ENCODE results near the gene BRD1. TPM values are rescaled to one million over a fixed set of nuclear protein-coding genes. Genes with fewer than 3 reads are reported as not detected.

The BRD1 gene
- total RNA-seq, 1 experiment from 2014 or later = 31.3 TPM

DNA sequence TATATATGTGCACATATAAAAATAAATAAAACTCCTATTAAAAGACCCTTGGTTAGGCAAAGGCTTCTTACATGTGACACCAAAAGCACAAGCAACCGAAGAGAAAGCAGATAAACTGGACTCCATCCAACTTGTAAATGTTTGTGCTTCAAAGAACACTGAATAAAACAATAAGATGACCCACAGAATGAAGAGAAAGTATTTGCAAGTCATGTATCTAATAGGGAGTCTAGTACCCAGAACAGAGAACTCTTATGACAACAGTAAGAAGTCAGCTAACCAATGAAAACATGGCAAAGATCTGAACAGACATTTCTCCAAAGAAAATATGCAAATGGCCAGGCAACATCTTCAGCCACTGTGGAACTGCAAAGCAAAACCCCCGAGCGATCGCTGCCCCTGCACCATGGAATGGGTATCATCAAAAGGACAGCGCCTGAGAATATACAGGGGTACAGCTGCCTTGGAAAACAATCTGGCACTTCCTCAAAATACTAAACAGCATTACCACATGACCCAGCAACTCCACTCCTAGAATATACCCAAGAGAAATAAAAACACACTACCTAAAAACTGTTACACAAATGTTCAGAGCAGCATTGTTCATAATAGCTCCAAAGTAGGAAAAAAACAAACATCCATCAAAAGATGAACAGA is 17.2 kb downstream of the BRD1 start (continued):
- TF ChIP-seq, protein P1, sequence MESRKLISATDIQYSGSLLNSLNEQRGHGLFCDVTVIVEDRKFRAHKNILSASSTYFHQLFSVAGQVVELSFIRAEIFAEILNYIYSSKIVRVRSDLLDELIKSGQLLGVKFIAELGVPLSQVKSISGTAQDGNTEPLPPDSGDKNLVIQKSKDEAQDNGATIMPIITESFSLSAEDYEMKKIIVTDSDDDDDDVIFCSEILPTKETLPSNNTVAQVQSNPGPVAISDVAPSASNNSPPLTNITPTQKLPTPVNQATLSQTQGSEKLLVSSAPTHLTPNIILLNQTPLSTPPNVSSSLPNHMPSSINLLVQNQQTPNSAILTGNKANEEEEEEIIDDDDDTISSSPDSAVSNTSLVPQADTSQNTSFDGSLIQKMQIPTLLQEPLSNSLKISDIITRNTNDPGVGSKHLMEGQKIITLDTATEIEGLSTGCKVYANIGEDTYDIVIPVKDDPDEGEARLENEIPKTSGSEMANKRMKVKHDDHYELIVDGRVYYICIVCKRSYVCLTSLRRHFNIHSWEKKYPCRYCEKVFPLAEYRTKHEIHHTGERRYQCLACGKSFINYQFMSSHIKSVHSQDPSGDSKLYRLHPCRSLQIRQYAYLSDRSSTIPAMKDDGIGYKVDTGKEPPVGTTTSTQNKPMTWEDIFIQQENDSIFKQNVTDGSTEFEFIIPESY (IDR thresholded peaks at IDR 0.05; ENCODE audit: extremely low read depth, insufficient replicate concordance, low read length) = no peak
- TF ChIP-seq FOSL1 (IDR thresholded peaks at IDR 0.05; ENCODE audit: low read depth) (no peak), EGR1 (IDR thresholded peaks at IDR 0.05; ENCODE audit: low read depth) (no peak), CBX3 (IDR thresholded peaks at IDR 0.05; ENCODE audit: low read depth) (no peak)
- TF ChIP-seq, protein P2, sequence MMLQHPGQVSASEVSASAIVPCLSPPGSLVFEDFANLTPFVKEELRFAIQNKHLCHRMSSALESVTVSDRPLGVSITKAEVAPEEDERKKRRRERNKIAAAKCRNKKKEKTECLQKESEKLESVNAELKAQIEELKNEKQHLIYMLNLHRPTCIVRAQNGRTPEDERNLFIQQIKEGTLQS (IDR thresholded peaks at IDR 0.05) = no peak

DNA sequence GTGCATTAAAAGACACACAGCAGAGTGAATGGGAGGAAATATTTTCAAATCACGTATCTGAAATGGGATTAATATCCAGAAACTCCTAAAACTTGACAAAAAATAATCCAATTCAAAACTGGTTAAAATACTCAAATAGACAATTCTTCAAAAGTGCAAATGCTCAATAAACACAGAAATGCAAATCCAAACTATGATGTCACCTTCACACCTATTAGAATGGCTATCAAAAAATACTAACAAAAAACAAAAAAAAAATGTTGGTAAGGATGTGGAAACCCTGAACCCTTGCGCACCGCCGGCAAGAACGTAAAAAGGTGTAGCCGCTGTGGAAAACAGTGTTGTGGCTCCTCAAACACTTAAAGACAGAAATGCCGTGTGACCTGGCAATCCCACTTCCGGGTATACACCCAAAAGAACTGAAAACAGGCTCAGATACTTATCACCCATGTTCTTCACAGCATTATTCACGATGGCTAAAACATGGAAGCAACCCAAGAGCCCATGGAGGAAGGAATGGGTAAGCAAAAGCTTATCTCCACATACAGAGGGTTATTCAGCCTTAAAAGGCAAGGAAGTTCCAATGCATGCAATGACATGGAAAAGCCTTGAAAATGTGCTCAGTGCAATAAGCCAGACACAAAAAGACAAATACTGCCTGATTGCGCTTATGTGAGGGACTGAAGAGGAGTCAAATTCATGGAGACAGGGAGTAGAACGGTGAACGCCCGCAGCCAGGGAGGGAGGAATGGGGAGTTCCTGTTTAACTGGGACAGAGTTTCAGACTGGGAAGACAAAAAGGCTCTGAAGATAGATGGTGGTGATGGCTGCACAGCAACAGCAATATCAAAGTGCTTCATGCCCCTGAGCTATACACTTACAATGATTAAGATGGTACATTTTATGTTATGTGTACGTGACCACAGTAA is 19.6 kb downstream of the BRD1 start:
- ChIA-PET CTCF (no interaction called here), RAD21 (ENCODE audit: low non-redundant PET in 1 of 2, low total read pairs in 2 of 2, uncharacterized antibody in 2 of 2, unreplicated experiment in 2 of 2) (no interaction called here), POLR2A (no interaction called here)
- no peaks in the 10 kb centered on the region for H3K9me3 ChIP-seq (ENCODE audit: control insufficient read depth in 1 of 2, insufficient read depth in 1 of 2, low read depth in 1 of 2, low read length in 2 of 2)
- ATAC-seq (no peak), DNase-seq (ENCODE audit: low read depth, low spot score) (no peak)
- no peak overlapping the region for H3K4me2 ChIP-seq (ENCODE audit: low read length)
- H3K27me3 ChIP-seq (ENCODE audit: insufficient read depth, low read length) = no peaks in the 10 kb centered on the region
- peaks cover 14% of the 10 kb centered on the region; the same call in 1 of the 2 replicates for H4K20me1 ChIP-seq (ENCODE audit: insufficient read depth)
- peaks cover 100% of the 10 kb centered on the region for H3K79me2 ChIP-seq (ENCODE audit: insufficient read depth, low read length)
- no peaks in the 10 kb centered on the region for H3K9me2 ChIP-seq (ENCODE audit: insufficient read depth)
- H3K9ac ChIP-seq (ENCODE audit: low read length) = no peak overlapping the region
- TF ChIP-seq CBX3 (IDR thresholded peaks at IDR 0.05; ENCODE audit: low read depth) (no peak), SP1 (IDR thresholded peaks at IDR 0.05; ENCODE audit: low read depth) (no peak), ZFX (IDR thresholded peaks at IDR 0.05) (no peak)
- peaks cover 6% of the 10 kb centered on the region in 2 experiments; a peak in 3 of 4 replicates for H3K36me3 ChIP-seq (ENCODE audit: control insufficient read depth in 1 of 2, insufficient read depth in 2 of 2, low read length in 2 of 2)
- intact Hi-C loops (cut with micrococcal nuclease) = no loop called here
- H2AFZ ChIP-seq (ENCODE audit: low read depth, low read length, poor library complexity, severe bottlenecking) = no peak overlapping the region
- no peak overlapping the region for H3K27ac ChIP-seq (ENCODE audit: low read depth, low read length)
- H3K4me1 ChIP-seq (ENCODE audit: control insufficient read depth in 1 of 2, insufficient read depth in 2 of 2, low read length in 2 of 2) = peaks cover 0 to 4% of the 10 kb centered on the region in 2 experiments; a peak in 1 of 4 replicates
- BruUV-seq (replicated peaks) = no TSS peak
- H3K4me3 ChIP-seq (replicated peaks in 1 of 2; ENCODE audit: low read depth in 1 of 2, low read length in 2 of 2) = no peak overlapping the region
